HG02798 (cell line): ENCODE results near the gene RGS14.

ENCODE experiments used
- ATAC-seq: cut with Tn5 transposase; IDR thresholded peaks from one replicate; pipeline ENCODE4 v1.9.1; 2021; ENCODE audit warnings: mild to moderate bottlenecking; ENCODE audit not compliant: unreplicated experiment, poor library complexity

RGS14 gene

DNA sequence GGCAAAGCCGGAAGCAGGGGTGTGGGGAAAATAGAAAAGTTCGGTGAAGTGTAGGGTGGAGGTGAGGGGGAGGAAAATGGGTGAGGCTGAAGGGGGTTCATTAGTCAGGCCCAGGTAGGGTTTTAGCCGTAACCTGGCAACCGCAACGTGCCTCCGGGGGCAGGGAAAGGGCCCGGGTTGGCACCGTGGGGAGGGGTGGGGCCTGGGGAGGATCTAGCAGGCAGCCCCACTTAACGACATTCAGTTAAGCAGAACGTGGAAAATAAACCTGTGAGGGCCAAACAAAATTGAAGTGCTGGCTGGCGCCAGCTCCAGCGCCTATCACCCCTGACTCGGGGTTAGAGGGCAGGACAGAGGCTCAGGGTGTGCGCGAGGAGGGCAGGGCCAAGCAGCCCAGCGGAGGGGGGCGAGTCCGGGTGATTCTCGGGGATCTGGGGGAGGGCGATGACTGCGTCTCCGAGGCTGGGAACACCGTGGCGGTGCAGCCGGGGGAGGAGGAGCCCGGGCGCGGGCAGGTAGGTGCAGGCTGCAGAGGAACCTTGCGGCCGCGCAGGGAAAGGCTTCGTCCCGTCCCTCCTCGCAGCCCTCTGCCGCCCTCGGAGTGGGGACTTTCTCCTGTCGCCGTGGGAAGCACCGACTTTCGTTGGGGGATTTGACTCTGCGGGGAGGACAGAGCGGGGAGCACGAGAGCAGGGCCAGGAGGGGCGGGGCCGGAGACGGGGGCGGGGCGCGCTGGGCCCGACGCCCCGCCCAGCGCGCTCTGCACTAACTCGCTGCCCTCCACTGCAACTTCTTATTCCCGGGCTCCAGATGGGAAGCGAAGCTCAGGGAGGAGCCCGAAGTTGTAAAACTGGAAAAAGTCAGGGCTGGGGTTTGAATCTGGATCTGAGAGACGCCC is 5.1 kb downstream of the RGS14 start:
- peak; percentile 43 for ATAC-seq

DNA sequence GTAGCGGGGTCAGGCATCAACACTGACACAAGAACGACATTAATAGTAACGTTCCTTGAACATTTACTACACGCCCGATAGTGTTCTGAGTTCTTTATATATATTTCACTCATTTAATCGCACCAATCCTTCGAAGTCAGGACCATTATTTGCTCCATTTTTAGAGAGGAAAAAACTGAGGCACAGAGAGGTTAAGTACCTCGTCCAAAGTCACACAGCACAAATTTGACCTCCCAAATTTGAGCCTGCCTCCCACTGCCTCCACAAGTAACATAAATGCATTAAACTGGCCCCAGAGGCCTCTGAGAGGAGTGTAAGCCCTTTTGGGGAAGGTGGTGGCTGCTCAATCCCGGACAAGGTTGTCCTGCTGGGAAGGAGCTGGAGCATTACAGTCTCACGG is 5.8 kb downstream of the RGS14 start:
- no peak for ATAC-seq

DNA sequence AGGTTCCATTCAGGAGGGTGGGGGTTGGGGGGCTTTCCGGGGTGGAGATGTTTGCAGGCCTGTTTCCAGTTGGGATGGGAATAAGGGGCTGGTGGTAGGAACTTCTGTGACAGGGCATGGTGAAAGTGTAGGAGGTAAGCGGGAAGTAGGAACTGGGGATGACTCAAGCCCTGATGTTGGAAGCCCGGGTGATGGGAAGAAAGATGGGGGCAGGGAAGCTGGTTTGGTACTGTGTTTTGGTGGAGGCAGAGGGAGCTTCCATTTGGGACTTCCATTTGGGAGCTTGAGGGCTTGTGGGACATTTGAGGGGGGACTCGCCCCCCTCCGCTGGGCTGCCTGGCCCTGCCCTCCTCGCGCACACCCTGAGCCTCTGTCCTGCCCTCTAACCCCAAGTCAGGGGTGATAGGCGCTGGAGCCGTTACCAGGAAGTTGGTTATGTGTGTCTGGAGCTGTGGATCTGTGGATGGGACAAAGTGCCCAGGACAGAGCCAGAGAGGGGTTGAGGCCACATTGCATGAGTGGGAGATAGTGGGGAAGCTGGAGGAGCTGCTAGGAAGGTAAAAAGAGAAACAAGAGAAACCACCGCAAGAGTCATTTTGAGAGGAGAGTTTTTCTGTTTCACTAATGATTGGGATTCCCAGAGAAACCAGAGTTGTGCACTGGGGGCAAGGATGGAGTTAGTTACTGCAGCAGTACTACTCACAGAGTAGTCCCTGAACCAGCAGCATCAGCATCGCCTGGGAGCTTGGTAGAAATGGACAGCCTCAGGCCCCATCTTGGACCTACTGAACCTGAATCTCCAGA is 6.6 kb downstream of the RGS14 start:
- no peak for ATAC-seq

DNA sequence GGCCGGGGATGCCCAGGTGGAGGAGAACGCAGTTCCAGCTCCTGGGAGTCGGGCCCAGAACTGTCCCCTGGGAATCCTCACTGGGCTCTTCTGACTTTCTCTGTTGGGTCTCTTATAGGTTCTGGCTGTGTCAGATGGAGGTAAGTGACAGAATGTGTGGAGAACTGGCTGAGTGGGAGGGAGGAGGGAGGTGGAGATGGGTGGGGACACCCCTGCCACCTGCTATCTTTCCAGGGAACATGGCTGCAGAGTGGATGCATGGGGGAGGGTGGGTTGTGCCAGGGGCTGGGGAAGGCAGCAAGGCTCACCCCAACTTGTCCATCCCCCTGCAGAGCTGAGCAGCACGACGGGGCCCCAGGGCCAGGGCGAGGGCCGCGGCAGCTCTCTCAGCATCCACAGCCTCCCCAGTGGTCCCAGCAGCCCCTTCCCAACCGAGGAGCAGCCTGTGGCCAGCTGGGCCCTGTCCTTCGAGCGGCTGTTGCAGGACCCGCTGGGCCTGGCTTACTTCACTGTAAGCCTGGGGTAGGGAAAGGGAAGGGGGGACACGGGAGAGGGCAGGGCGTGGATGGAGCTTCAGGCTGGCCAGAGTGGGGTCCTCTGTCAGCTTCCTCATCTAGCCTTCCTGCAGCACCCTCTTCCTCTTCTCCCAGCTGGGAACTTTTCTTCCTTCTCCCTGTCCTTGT is 8.3 kb downstream of the RGS14 start:
- ATAC-seq, result no peak

DNA sequence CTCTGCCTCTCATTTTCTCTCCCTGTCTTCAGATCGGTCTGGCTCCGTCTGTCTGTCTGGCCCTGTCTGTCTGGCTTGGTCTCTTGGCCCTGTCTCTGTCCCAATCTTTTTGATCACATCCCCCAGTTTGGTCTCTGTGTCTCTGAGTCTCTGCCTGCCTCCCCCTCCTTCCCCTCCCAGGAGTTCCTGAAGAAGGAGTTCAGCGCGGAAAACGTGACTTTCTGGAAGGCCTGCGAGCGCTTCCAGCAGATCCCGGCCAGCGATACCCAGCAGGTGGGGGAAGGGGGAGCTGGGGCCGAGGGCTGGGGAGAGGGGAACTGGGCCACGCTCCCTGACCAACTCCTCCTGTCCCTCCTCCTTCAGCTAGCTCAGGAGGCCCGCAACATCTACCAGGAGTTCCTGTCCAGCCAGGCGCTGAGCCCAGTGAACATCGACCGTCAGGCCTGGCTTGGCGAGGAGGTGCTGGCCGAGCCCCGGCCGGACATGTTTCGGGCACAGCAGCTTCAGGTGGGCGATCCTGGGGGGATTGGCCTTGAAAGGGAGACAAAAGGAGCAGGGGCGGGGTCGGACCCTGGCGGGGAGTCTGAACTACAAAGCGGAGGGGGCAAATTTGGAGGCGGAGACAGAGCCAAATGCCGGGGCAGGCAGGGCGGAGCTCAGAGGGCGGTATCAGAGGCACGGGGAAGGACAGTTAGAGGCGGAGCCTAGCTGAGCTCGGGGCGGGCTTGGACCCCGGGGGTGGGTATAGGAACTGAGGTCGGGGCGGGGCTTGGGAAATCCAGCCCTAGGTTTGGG is 9.0 kb downstream of the RGS14 start:
- ATAC-seq, result no peak

DNA sequence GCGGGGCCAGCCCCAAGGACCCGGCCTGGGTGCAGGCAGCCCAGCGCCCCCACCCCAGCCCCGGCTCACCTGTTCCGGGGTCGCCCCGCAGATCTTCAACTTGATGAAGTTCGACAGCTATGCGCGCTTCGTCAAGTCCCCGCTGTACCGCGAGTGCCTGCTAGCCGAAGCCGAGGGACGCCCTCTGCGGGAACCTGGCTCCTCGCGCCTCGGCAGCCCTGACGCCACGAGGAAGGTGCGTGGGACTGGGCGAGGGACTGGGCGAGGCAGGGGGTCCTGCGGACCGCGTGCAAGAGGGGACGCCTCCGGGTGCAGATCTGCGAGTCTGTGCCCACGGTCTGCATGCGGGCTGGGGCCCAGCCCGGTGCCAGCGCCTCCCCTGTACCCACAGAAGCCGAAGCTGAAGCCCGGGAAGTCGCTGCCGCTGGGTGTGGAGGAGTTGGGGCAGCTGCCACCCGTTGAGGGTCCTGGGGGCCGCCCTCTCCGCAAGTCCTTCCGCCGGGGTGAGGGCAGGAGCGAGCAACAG is 9.7 kb downstream of the RGS14 start:
- no peak for ATAC-seq

DNA sequence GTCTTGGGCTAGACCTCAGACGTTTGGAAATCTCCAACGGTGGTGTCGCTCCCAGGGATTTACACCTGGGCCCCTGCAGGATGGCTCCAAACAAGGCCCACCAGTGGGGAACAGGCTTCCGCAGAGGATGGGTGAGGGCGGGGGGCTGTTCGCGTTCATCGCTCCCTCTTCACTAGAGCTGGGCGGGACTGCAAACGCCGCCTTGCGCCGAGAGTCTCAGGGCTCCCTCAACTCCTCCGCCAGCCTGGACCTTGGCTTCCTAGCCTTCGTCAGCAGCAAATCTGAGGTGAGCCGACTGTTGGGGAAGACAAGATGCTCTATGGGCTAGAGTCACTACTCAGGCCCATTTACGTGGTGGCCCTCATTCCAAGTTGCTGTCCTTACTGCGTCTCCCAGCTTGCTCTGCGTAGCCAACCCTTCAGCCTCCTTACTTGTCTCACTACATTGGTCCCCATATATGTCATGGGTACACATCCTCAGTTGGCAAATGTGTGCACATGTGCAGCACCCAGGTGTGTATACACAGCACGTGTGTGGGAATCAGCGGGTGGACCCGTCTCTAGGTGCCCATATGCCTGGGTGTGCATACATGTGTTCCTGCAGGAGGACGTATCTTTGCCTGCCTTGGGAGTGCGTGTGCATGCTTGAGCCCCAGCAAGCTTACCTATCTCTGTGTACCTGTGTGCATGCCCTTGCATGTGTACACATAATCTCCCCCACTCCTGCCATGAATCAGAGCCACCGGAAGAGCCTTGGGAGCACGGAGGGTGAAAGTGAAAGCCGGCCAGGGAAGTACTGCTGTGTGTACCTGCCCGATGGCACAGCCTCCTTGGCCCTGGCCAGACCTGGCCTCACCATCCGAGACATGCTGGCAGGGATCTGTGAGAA is 10.5 kb downstream of the RGS14 start:
- no peak for ATAC-seq

DNA sequence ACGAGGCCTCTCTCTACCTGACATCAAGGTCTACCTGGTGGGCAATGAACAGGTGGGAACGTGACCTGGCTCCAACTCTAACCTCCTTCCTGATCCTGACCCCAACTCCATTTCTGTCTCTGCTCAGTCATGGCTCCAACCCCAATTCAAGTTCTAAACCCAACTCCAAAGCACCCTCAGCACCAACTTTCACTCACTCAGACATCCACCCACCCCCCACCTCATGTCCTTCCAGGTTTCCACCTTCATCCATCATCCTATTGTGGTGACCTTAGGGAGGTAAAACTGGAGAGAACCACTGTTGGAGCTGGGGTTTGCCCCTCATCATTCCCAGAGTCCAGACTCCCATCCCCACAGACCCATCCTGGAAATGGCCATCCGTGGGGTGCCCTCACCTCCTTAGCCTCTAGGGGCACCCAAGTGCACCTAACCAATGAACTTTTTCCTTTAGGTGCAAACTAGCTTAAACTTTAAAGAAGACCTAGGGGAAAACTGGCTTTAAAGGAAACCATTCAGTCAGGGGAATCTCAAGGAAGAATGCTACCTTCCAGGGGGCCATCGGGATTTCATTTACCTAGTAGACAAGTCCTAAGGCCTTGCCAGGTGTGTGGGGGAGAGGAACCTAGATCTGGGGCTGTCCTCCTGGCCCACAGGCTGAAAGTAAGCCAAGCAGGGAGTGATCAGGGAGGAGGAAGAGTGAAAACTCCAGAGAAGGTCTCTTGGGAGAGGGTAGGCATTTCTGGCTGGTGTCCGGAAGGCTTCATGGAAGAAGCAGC is 11.3 kb downstream of the RGS14 start:
- no peak for ATAC-seq

DNA sequence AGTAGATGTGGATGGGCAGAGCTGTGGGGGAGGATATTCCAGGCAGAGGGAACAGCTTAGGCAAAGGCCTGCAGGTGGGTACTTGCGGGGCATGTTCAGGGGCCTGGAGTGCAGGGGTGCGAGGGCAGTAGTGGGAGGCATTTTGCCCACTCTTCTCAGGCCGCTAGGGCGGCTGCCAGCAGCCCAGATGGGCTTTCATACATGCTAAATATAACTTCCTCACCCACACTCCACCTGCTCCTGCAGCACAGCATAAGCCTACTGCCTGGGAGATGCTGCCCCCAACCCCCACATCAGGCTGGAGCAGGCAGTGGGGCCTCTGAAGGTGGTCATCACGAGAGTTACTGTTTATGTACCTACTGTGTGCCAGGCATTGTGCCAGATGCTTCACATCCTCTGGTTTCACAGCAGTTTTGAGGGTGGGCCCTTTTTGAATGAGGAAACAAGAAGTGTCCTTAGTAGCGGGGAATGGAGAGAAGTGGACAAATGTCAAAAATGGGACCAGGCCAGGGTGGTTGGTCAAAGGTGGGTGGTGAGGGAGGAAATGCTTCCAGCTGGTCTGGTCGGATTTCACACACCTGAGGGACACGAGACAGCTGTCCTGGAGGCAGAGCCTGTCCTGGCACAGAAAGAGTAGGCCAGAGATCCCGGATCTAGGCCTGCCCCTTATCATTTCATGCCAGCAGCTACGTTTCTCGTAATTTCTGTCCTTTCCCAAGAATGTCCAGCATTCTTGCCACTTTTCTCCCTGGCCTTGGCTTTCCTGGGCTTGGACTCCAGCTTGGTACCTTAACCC is 12.1 kb downstream of the RGS14 start:
- no peak for ATAC-seq

DNA sequence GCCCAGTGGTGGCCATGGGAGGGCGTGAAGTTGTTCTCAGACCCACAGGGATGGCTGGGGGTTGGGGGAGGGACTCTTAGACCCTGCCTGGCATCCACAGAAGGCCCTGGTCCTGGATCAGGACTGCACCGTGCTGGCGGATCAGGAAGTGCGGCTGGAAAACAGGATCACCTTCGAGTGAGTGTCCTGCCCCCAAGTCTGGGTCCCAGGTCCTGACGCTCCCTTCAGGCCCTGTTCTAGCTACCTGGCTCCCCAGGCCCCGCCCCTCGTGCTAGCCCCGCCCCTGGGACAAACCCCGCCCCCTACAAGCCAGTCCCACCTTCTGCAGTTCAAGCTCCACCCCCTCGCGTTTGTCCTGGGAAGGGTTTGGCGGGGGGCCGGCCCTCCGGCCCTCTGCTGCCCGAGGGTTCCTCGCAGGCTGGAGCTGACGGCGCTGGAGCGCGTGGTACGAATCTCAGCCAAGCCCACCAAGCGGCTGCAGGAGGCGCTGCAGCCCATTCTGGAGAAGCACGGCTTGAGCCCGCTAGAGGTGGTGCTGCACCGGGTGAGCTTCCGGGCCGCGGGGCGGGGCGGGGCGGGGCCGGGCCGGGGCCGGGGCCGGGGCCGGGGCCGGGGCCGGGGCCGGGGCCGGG is 12.9 kb downstream of the RGS14 start:
- peak; percentile 68 for ATAC-seq

DNA sequence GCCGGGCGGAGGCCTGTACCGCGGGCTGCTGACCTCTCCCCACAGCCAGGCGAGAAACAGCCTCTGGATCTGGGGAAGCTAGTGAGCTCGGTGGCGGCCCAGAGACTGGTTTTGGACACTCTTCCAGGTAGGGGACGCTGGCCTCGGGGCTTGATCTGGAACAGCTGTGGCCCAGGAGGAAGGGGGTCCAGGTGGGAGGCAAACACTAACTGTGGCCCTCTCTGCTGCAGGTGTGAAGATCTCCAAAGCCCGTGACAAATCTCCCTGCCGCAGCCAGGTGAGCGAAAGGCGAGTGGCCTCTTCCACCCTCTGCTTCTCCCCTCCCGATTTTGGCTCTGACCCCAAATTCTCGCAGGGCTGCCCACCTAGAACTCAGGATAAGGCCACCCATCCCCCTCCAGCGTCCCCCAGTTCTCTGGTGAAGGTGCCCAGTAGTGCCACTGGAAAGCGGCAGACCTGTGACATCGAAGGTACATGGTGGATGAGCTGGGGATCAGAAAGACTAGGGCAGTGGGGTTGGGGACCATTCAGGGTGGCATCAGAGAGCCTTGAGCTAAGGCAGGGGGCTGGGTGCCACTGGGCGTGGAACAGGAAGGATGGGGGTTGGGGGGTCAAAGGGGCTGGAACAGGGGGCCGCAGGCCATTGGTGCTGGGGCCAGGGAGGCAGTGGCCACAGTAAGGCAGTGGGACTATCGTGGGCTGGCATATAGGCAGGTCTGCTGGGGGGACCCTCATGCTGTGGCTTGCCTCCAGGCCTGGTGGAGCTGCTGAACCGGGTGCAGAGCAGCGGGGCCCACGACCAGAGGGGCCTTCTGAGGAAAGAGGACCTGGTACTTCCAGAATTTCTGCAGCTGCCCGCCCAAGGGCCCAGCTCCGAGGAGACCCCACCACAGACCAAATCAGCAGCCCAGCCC is 13.7 kb downstream of the RGS14 start:
- ATAC-seq, result no peak

DNA sequence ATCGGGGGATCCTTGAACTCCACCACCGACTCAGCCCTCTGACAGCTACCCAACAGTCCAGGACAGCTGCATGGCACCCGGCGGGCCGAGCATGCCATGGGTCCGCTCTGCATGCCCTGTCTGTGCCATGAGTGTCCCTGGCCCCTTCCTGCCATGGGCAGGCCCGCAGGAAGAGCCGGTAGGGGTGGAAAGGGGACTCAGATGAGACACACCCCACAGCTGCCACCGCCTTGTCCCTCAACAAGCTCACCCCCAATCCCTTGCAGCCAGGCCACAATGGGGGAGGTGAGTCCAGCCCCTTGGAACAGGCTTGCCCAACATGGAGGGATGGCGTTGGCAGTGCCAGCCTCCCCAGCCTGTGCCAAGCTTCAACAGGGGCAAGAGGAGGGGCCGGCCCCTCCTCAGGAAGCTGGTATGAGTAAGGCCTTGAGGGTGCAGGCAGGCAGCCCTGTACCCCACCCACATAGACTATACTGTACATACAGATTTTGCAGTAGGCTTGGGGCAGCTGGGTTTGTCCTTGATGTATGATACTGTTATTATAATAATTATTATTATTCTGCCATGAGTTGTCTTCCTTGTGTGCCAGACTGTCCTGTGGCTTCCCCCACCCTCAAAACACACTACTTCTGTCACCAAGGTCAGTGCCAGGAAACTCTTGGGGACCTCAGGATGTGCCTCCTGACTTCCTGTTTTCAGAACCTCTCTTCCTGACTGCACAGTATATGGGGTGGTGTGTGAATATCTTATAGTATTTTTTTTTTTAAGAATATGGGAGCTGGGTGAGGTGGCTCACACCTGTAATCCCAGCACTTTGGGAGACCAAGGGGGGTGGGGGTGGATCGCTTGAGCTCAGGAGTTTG is 14.5 kb downstream of the RGS14 start:
- ATAC-seq, result no peak

DNA sequence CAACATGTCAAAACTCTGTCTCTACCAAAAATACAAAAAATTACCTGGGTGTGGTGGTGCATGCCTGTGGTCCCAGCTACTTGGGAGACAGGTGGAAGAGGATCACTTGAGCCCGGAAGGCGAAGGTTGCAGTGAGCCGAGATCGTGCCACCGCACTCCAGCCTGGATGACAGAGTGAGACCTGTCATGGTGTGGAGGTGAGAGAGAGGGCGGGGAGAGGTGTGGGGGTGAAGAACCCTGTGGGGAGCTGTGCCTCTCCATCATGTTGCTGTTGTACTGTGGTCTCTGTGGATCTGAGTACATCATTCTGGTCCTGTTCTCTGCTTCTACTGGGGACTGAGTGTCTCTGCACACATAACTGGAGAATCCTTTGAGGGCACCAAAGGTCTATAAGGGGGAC is 15.2 kb downstream of the RGS14 start:
- no peak for ATAC-seq

DNA sequence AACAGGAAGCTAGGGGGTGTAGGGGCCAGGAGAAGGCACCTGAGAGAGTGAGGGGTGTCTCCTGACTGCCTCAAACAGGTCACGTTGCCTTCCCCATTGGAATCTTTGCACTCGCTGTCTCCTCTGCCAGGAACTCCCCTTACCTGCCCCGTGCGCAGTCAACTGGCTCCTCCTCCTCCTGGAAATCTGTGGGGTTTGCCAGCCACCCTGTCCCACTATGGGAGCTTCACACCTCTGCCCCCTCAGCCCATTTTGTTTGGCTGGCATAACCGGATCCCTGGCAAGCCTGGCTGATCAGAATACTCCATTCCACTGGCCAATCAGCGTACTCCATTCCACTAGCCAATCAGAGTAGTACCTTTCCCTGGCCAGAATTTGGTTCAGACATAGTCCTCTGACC is 16.1 kb downstream of the RGS14 start:
- no peak for ATAC-seq

DNA sequence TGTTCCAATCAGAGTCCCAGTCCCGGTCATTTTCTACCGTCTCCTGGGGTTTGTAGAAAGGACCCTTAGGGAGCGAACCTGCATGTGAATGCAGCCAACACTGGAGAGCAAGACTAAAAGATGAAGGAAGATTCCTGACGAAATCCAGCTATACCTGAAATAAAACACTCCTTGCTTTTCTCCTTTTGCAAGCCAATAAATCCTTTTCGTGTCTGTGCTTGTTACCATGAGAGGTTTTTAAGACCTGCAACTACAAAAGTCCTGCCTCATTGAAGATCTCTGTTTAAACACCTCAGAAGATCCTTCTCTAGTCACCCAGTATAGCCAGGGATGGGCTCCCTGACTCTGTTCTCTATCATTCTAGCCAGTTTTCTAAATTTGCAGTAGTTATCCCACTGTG is 16.5 kb downstream of the RGS14 start:
- ATAC-seq, result no peak
